Measurements from ENCODE around the gene LIF. TPM values are rescaled to one million over a fixed set of nuclear protein-coding genes. Genes with fewer than 3 reads are reported as not detected.
A peak's percentile ranks its signal among the peaks of the same experiment; 100 is the strongest.
"Not testable (repeated sequence)": the region's sequence is repeated elsewhere in the genome, so short reads cannot be mapped to it uniquely, and the experiment has no call there.

Gene LIF
- total RNA-seq, 6 donors from 2014 or later = 0.89 to 16.9 (median 3.8) TPM

- DNase-seq (peak in 1 of 2 donors; percentile 75), ATAC-seq (ENCODE audit: low FRiP score in 2 of 2) (no peak)
- H3K9me3 ChIP-seq = no peaks in the 10 kb centered on the region
- no peak overlapping the region for H3K4me3 ChIP-seq
- H3K27me3 ChIP-seq = no peaks in the 10 kb centered on the region
- WGBS, 2 donors = 85 to 92% methylated on average over 10 to 21 of the region's 23 CpGs
- TF ChIP-seq EP300 (IDR thresholded peaks at IDR 0.05) (no peak), POLR2AphosphoS5 (IDR thresholded peaks at IDR 0.05) (no peak)
- H3K36me3 ChIP-seq = no peaks in the 10 kb centered on the region
- H3K27ac ChIP-seq = no peak overlapping the region
- peaks cover 5 to 8% (median 7%) of the 10 kb centered on the region in 4 donors for H3K4me1 ChIP-seq
These were observed 28.6 kb downstream of the LIF start for GRCh38 chr22:30217698-30218560.

GRCh38 chr22:30216710-30217109, 29.8 kb downstream of the LIF start:
- ATAC-seq (ENCODE audit: low FRiP score in 2 of 2) = no peak
- Histone ChIP-seq H3K27ac (no peak overlapping the region), H3K36me3 (no peaks in the 10 kb centered on the region), H3K27me3 (no peaks in the 10 kb centered on the region), H3K9me3 (no peaks in the 10 kb centered on the region), H3K4me1 (peaks cover 14 to 19% (median 17%) of the 10 kb centered on the region in 4 donors), H3K4me3 (no peak overlapping the region)
- no peak for DNase-seq
- WGBS, 2 donors = 81 to 85% methylated on average over 9 to 10 of the region's 10 CpGs
- TF ChIP-seq CTCF (IDR thresholded peaks at IDR 0.05) = no peak
- no peak for TF ChIP-seq POLR2A (IDR thresholded peaks at IDR 0.05)
- no peak for TF ChIP-seq POLR2AphosphoS5 (IDR thresholded peaks at IDR 0.05)
- no peak for TF ChIP-seq EP300 (IDR thresholded peaks at IDR 0.05)

GRCh38 chr22:30216272-30216671, 30.3 kb downstream of the LIF start:
- H3K27ac ChIP-seq; H3K4me3 ChIP-seq; H3K36me3 ChIP-seq; H3K27me3 ChIP-seq; ATAC-seq (ENCODE audit: low FRiP score in 2 of 2); H3K9me3 ChIP-seq; DNase-seq: not testable (repeated sequence)
- peaks cover 14 to 19% (median 17%) of the 10 kb centered on the region in 4 donors for H3K4me1 ChIP-seq
- WGBS, 2 donors = 89 to 100% methylated on average over 3 of the region's 3 CpGs

- H3K27me3 ChIP-seq = no peaks in the 10 kb centered on the region
- H3K9me3 ChIP-seq = no peaks in the 10 kb centered on the region
- 75 to 76% methylated on average over 10 to 12 of the region's 12 CpGs for WGBS, 2 donors
- no peak for ATAC-seq (ENCODE audit: low FRiP score in 2 of 2)
- DNase-seq = no peak
- peaks cover 14 to 19% (median 17%) of the 10 kb centered on the region in 4 donors for H3K4me1 ChIP-seq
- H3K27ac ChIP-seq = no peak overlapping the region
- no peaks in the 10 kb centered on the region for H3K36me3 ChIP-seq
- H3K4me3 ChIP-seq = no peak overlapping the region
- no peak for TF ChIP-seq CTCF (IDR thresholded peaks at IDR 0.05)
- TF ChIP-seq POLR2AphosphoS5 (IDR thresholded peaks at IDR 0.05) = no peak
- TF ChIP-seq EP300 (IDR thresholded peaks at IDR 0.05) = no peak
- no peak for TF ChIP-seq POLR2A (IDR thresholded peaks at IDR 0.05)
These were observed 31.7 kb downstream of the LIF start for GRCh38 chr22:30214703-30215407.

- ATAC-seq (ENCODE audit: low FRiP score in 2 of 2) (peak; percentile 25 to 71), DNase-seq (peak; percentile 42 to 50)
- no peaks in the 10 kb centered on the region for H3K36me3 ChIP-seq
- peak overlapping the region; percentile 30 to 90 (median 73) for H3K27ac ChIP-seq
- peaks cover 17 to 26% (median 22%) of the 10 kb centered on the region in 4 donors for H3K4me1 ChIP-seq
- no peaks in the 10 kb centered on the region for H3K9me3 ChIP-seq
- WGBS, 2 donors = 33 to 54% methylated on average over 4 to 8 of the region's 8 CpGs
- no peak overlapping the region for H3K4me3 ChIP-seq
- no peaks in the 10 kb centered on the region for H3K27me3 ChIP-seq
- no peak for TF ChIP-seq POLR2A (IDR thresholded peaks at IDR 0.05)
These were observed 33.5 kb downstream of the LIF start for GRCh38 chr22:30212996-30213441.

GRCh38 chr22:30212363-30212995, 34.1 kb downstream of the LIF start:
- 39 to 41% methylated on average over 5 of the region's 5 CpGs for WGBS, 2 donors
- DNase-seq = peak in 1 of 2 donors; percentile 96
- TF ChIP-seq POLR2AphosphoS5 (IDR thresholded peaks at IDR 0.05) (peak; percentile 77), CTCF (IDR thresholded peaks at IDR 0.05) (peak in 2 of 6 experiments; percentile 2 to 8), POLR2A (IDR thresholded peaks at IDR 0.05) (no peak), EP300 (IDR thresholded peaks at IDR 0.05) (peak in 2 of 4 donors; percentile 33 to 99)
- peak overlapping the region; percentile 30 to 90 (median 73) for H3K27ac ChIP-seq
- H3K27me3 ChIP-seq = no peaks in the 10 kb centered on the region
- no peaks in the 10 kb centered on the region for H3K9me3 ChIP-seq
- no peaks in the 10 kb centered on the region for H3K36me3 ChIP-seq
- peaks cover 17 to 26% (median 22%) of the 10 kb centered on the region in 4 donors for H3K4me1 ChIP-seq
- H3K4me3 ChIP-seq = no peak overlapping the region
- peak; percentile 81 to 91 for ATAC-seq (ENCODE audit: low FRiP score in 2 of 2)

All from upper lobe of left lung (tissue), 6 donors.